PC-9 (cell line): ENCODE measurements around the gene CCP110. TPM values are rescaled to one million over a fixed set of nuclear protein-coding genes. Genes with fewer than 3 reads are reported as not detected.

Experiments used
- BruUV-seq: library from RNA; stranded (reverse); fragments of 400-500 nt; replicated peaks from 2 replicates; lab custom pipeline; 2021; lab: Mats Ljungman, UMichigan
- CTCF ChIA-PET: fragments of 300-600 bp; sonication (Branson Sonifier 250); formaldehyde crosslinking; loops from one replicate; lab custom pipeline; 2022; ENCODE audit warnings: antibody characterized with exemption; lab: Charles Lee
- POLR2A ChIA-PET: fragments of 300-600 bp; sonication (Branson Sonifier 250); formaldehyde crosslinking; loops from one replicate; lab custom pipeline; 2022; ENCODE audit warnings: antibody characterized with exemption; ENCODE audit not compliant: unreplicated experiment; lab: Charles Lee
- DNase-seq, 2 experiments: peaks; one replicate each; pipeline versions ENCODE4 v3.0.0 to v3.0.0-alpha.2; 2015 to 2022; ENCODE audit warnings: mixed read lengths in 1 of 2
- H2AFZ ChIP-seq: fragments of 200-600 bp; sonication (generic); 2 replicates; pipeline ENCODE4 v1.8.1; 2017; ENCODE audit warnings: antibody characterized with exemption
- H3F3A ChIP-seq: fragments of 200-600 bp; sonication (generic); 2 replicates; pipeline ENCODE4 v1.8.1; 2017; ENCODE audit warnings: antibody characterized with exemption, mild to moderate bottlenecking, low read depth; ENCODE audit not compliant: insufficient read depth
- H3K27ac ChIP-seq: fragments of 200-600 bp; sonication (generic); 2 replicates; pipeline ENCODE4 v1.6.1; 2016; ENCODE audit warnings: mixed run types
- H3K27me3 ChIP-seq: fragments of 200-600 bp; sonication (generic); 2 replicates; pipeline ENCODE4 v1.6.1; 2016; ENCODE audit warnings: low read depth, mixed run types; ENCODE audit not compliant: insufficient read depth
- H3K36me3 ChIP-seq: fragments of 200-600 bp; sonication (generic); 2 replicates; pipeline ENCODE4 v1.6.1; 2016; ENCODE audit warnings: low read depth, mixed run types
- H3K4me1 ChIP-seq: fragments of 200-600 bp; sonication (generic); replicated peaks from 2 replicates; pipeline ENCODE4 v1.6.1; 2016; ENCODE audit warnings: mixed run types; ENCODE audit not compliant: insufficient read depth
- H3K4me2 ChIP-seq: fragments of 200-600 bp; sonication (generic); 2 replicates; pipeline ENCODE4 v1.6.1; 2017; ENCODE audit warnings: mixed run types
- H3K4me3 ChIP-seq: fragments of 200-600 bp; sonication (generic); 2 replicates; pipeline ENCODE4 v1.6.1; 2016; ENCODE audit warnings: mixed run types
- H3K79me2 ChIP-seq: fragments of 200-600 bp; sonication (generic); 2 replicates; pipeline ENCODE4 v1.6.1; 2017; ENCODE audit warnings: low read depth, mixed run types
- H3K9me2 ChIP-seq: fragments of 200-600 bp; sonication (generic); 2 replicates; pipeline ENCODE4 v1.8.1; 2017; ENCODE audit warnings: mild to moderate bottlenecking; ENCODE audit not compliant: insufficient read depth
- H3K9me3 ChIP-seq: fragments of 200-600 bp; sonication (generic); 2 replicates; pipeline ENCODE4 v1.8.1; 2016; ENCODE audit warnings: low read depth; ENCODE audit not compliant: insufficient read depth
- H4K20me1 ChIP-seq: fragments of 200-600 bp; sonication (generic); 2 replicates; pipeline ENCODE4 v1.8.1; 2017; ENCODE audit not compliant: insufficient read depth
- EZH2 ChIP-seq: fragments of 200-600 bp; sonication (generic); IDR thresholded peaks from 2 replicates; pipeline ENCODE4 v1.8.0; 2017; ENCODE audit warnings: antibody characterized with exemption, low read depth
- intact Hi-C: fragments of 100-400 bp; cut with micrococcal nuclease; formaldehyde crosslinking; loops from one replicate; pipeline ENCODE4 v1.10.0; 2022; ENCODE audit not compliant: unreplicated experiment
- total RNA-seq: library from RNA; stranded (reverse); gene quantifications from 2 replicates; pipeline ENCODE4 v1.2.3, GENCODE V29; 2021
- TF ChIP-seq, protein P1 (sequence below): fragments of 200-600 bp; sonication (generic); conservative IDR thresholded peaks from 2 replicates; pipeline ENCODE4 v1.6.1; 2017; ENCODE audit warnings: mixed run types, antibody characterized with exemption, mild to moderate bottlenecking, moderate library complexity

The CCP110 gene
- total RNA-seq, 1 experiment from 2014 or later = 31.9 TPM

DNA sequence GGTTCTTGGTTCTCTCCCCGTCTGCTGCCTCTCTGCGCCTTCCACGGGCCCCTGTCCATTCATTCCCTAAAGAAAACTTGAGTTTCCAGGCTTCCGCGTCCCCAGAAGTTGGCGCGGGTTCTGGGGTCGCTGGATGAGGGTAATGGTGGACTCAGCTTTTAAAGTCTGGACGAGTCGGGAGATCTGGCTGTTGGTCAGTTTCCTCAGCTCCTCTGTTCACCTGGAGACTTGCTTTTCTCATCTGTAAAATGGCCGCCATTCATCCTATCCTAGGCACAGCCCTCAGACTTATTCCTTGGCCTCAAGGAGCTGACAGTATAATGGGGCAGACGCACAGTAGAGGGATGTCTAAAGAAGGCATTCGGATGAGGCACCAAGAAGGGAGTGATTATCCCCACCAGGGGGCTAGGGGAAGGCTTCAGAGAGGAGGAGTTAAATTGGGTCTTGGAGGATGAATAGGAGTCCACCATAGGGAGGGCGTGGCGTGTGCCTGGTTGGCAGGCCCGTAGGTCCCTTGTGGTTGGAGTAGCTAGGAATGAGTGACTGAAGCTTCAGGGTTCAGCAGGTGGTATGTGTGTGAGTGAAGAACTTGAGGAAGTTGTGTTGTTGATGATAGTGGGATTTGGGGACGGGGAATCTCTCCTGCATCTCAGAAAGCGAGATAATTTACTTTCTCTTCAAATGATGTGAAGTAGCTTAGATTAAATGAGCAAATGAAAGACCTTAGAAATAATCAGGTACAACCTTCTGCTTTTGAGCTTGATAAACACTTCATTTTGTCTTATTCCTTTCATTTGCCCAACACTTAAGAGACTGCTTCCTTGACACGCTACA lies 32.4 kb downstream of the CCP110 start:
- DNase-seq = no peak
- Histone ChIP-seq H3K4me1 (no peaks in the 10 kb centered on the region; the same call in 1 of the 2 replicates), H3K27me3 (no peaks in the 10 kb centered on the region), H3K79me2 (no peaks in the 10 kb centered on the region), H3F3A (peaks cover 9% of the 10 kb centered on the region; the same call in 1 of the 2 replicates), H3K9me3 (no peaks in the 10 kb centered on the region), H3K27ac (no peak overlapping the region), H3K4me3 (no peak overlapping the region), H3K9me2 (no peaks in the 10 kb centered on the region), H3K4me2 (peak overlapping the region; percentile 80; the same call in 1 of the 2 replicates), H2AFZ (peak overlapping the region; percentile 81; the same call in 1 of the 2 replicates), H3K36me3 (no peaks in the 10 kb centered on the region), H4K20me1 (no peaks in the 10 kb centered on the region)
- TF ChIP-seq, protein P1, sequence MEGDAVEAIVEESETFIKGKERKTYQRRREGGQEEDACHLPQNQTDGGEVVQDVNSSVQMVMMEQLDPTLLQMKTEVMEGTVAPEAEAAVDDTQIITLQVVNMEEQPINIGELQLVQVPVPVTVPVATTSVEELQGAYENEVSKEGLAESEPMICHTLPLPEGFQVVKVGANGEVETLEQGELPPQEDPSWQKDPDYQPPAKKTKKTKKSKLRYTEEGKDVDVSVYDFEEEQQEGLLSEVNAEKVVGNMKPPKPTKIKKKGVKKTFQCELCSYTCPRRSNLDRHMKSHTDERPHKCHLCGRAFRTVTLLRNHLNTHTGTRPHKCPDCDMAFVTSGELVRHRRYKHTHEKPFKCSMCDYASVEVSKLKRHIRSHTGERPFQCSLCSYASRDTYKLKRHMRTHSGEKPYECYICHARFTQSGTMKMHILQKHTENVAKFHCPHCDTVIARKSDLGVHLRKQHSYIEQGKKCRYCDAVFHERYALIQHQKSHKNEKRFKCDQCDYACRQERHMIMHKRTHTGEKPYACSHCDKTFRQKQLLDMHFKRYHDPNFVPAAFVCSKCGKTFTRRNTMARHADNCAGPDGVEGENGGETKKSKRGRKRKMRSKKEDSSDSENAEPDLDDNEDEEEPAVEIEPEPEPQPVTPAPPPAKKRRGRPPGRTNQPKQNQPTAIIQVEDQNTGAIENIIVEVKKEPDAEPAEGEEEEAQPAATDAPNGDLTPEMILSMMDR = no peak
- TF ChIP-seq EZH2 = no peak
- TSS peak; percentile 53 for BruUV-seq
- intact Hi-C loops = loop anchor here (5.0 kb wide), 2 partner anchors 49 to 746 kb away; no protein-coding TSS in a partner anchor
- CTCF ChIA-PET = interaction anchor here (1.0 to 1.1 kb wide), 2 partner anchors 28 to 39 kb away, joined by 6 read pairs; no protein-coding TSS in a partner anchor
- POLR2A ChIA-PET = interaction anchor here (0.5 to 0.6 kb wide), 3 partner anchors 43 to 420 kb away, joined by 3 to 4 read pairs (median 3); no protein-coding TSS in a partner anchor

DNA sequence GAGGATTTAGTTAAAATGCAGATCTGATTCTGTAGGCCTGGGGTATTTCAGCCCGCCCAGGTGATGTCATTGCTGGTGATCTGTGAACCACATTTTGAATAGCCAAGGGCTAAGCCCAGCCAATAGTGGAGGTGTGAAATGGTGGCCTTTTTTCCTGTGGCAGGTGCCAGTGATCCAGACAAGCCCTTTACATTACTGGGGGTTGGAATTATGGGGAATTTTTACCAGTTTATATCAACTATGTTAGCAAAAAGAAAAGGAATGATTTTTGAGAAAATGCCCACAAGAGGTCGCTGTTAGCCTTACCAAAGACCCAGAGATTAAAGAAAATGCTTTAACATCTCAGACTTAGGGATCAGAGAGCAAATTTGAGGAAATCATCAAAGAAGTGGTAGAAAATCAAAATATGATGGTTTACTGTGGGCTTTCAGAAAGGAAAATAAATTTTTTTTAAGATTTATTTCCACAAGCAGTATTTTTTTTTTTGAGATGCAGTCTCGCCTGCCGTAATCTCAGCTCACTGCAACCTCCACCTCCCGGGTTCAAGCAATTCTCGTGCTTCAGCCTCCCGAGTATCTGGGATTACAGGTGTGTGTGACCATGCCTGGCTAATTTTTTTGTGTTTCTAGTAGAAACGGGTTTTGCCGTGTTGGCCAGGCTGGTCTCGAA lies 35.6 kb downstream of the CCP110 start:
- H3K4me3 ChIP-seq = no peak overlapping the region
- no peak overlapping the region for H3K27ac ChIP-seq
- H2AFZ ChIP-seq = no peak overlapping the region
- H3K9me2 ChIP-seq = no peaks in the 10 kb centered on the region
- peaks cover 7% of the 10 kb centered on the region; the same call in 1 of the 2 replicates for H3F3A ChIP-seq
- DNase-seq = peak in 1 of 2 experiments; percentile 9
- ChIA-PET POLR2A (no interaction called here), CTCF (interaction anchor here (0.6 to 0.7 kb wide), 3 partner anchors 24 to 483 kb away, joined by 3 to 8 read pairs (median 3); no protein-coding TSS in a partner anchor)
- intact Hi-C loops = loop anchor here (1.0 to 5.0 kb wide), 5 partner anchors 41 to 825 kb away; no protein-coding TSS in a partner anchor
- H3K4me2 ChIP-seq = no peak overlapping the region
- H3K79me2 ChIP-seq = no peaks in the 10 kb centered on the region
- no peaks in the 10 kb centered on the region; the same call in 1 of the 2 replicates for H3K4me1 ChIP-seq
- H4K20me1 ChIP-seq = no peaks in the 10 kb centered on the region
- H3K36me3 ChIP-seq = no peaks in the 10 kb centered on the region
- no peaks in the 10 kb centered on the region for H3K27me3 ChIP-seq
- TF ChIP-seq EZH2 = no peak
- TF ChIP-seq, protein P1 = peak; percentile 83
- no TSS peak for BruUV-seq
- H3K9me3 ChIP-seq = peaks cover 6% of the 10 kb centered on the region; the same call in 1 of the 2 replicates

DNA sequence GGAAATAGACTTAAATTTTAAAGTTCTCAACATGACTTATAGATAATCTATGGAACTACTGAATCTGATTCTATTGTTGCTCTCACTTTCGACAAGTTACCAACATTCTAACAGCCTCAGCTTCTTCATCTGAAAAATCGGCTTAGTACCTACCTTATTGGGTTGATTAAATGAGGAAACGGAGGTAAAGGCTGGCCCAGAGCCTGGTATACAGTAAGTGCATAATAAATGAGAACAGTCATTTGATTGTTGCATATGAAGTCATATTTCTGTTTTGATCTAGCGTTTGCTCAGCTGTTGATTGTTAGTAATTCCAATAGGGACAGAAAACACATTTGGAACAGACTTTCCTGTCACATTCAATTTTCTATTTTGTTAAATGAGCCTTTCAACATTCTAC lies 36.3 kb downstream of the CCP110 start:
- Histone ChIP-seq H3K4me3 (no peak overlapping the region), H3K79me2 (no peaks in the 10 kb centered on the region), H3K27ac (no peak overlapping the region), H2AFZ (no peak overlapping the region), H3K9me3 (peaks cover 6% of the 10 kb centered on the region; the same call in 1 of the 2 replicates), H4K20me1 (no peaks in the 10 kb centered on the region), H3K4me2 (no peak overlapping the region), H3K36me3 (no peaks in the 10 kb centered on the region), H3K9me2 (no peaks in the 10 kb centered on the region), H3K4me1 (no peaks in the 10 kb centered on the region; the same call in 1 of the 2 replicates), H3K27me3 (no peaks in the 10 kb centered on the region), H3F3A (peaks cover 7% of the 10 kb centered on the region; the same call in 1 of the 2 replicates)
- TF ChIP-seq EZH2 = no peak
- TF ChIP-seq, protein P1 = no peak
- ChIA-PET CTCF (interaction anchor here (0.6 to 0.7 kb wide), 2 partner anchors 24 to 310 kb away, joined by 3 read pairs; no protein-coding TSS in a partner anchor), POLR2A (no interaction called here)
- intact Hi-C loops = no loop called here
- no TSS peak for BruUV-seq
- DNase-seq = no peak
